WTC11 (cell line): ENCODE data around the gene BCL7A. TPM values are rescaled to one million over a fixed set of nuclear protein-coding genes. Genes with fewer than 3 reads are reported as not detected.
"Not testable (repeated sequence)": the region's sequence is repeated elsewhere in the genome, so short reads cannot be mapped to it uniquely, and the experiment has no call there.

Experiments used
- ATAC-seq: fragments of 200-7000 bp; cut with Tn5 transposase; 2 replicates; pipeline ENCODE4 v1.10.0; 2021; ENCODE audit warnings: mild to moderate bottlenecking, moderate library complexity
- CTCF ChIA-PET: fragments of 300-600 bp; sonication (Branson Sonifier 250); formaldehyde crosslinking; loops from one replicate; lab custom pipeline; 2021; ENCODE audit warnings: antibody characterized with exemption; lab: Charles Lee
- POLR2A ChIA-PET: fragments of 350-600 bp; sonication (Branson Sonifier 250); formaldehyde crosslinking; loops from one replicate; lab custom pipeline; 2021; ENCODE audit warnings: antibody characterized with exemption; lab: Charles Lee
- DNase-seq: peaks from one replicate; pipeline ENCODE4 v3.0.0; 2021; ENCODE audit warnings: low spot score
- H3K27ac Mint-ChIP-seq: 2 replicates; pipeline ENCODE4 v1.8.0; 2021; ENCODE audit warnings: mixed read lengths
- H3K27me3 Mint-ChIP-seq: 2 replicates; pipeline ENCODE4 v1.8.0; 2021; ENCODE audit warnings: low read depth, mild to moderate bottlenecking, moderate library complexity, mixed read lengths
- H3K36me3 Mint-ChIP-seq: 2 replicates; pipeline ENCODE4 v1.8.0; 2021; ENCODE audit warnings: mixed read lengths
- H3K4me1 Mint-ChIP-seq: 2 replicates; pipeline ENCODE4 v1.8.0; 2022; ENCODE audit warnings: mixed read lengths
- H3K4me3 Mint-ChIP-seq: 2 replicates; pipeline ENCODE4 v1.8.0; 2021; ENCODE audit warnings: mild to moderate bottlenecking, moderate library complexity, mixed read lengths
- H3K9me3 Mint-ChIP-seq: 2 replicates; pipeline ENCODE4 v1.8.0; 2021; ENCODE audit warnings: mixed read lengths
- ATF1 ChIP-seq: sonication (generic); formaldehyde crosslinking; IDR thresholded peaks from 2 replicates; pipeline ENCODE4 v1.8.1; 2023; ENCODE audit warnings: mild to moderate bottlenecking, moderate library complexity, missing genetic modification reagents
- ATF2 ChIP-seq: sonication (generic); formaldehyde crosslinking; IDR thresholded peaks from 2 replicates; pipeline ENCODE4 v1.8.1; 2022; ENCODE audit warnings: low read depth, missing genetic modification reagents, borderline replicate concordance
- CDX4 ChIP-seq: fragments of 250-450 bp; sonication (Bioruptor Pico); IDR thresholded peaks from 2 replicates; pipeline ENCODE4 v1.9.0; 2021; ENCODE audit warnings: moderate library complexity, mild to moderate bottlenecking, inconsistent platforms, borderline replicate concordance
- ERG ChIP-seq: fragments of 250-450 bp; sonication (Bioruptor Pico); IDR thresholded peaks from 2 replicates; pipeline ENCODE4 v1.8.0; 2021; ENCODE audit warnings: mild to moderate bottlenecking
- ETV6 ChIP-seq: sonication (generic); formaldehyde crosslinking; IDR thresholded peaks from 2 replicates; pipeline ENCODE4 v1.8.1; 2022; ENCODE audit warnings: mild to moderate bottlenecking, missing genetic modification reagents
- FOXK1 ChIP-seq: sonication (generic); formaldehyde crosslinking; IDR thresholded peaks from 2 replicates; pipeline ENCODE4 v1.8.0; 2022; ENCODE audit warnings: mild to moderate bottlenecking, moderate library complexity, missing genetic modification reagents
- GABPB1 ChIP-seq: sonication (generic); formaldehyde crosslinking; IDR thresholded peaks from 2 replicates; pipeline ENCODE4 v1.8.1; 2023; ENCODE audit warnings: mild to moderate bottlenecking, missing genetic modification reagents
- IRF2 ChIP-seq: sonication (generic); formaldehyde crosslinking; IDR thresholded peaks from 2 replicates; pipeline ENCODE4 v1.8.0; 2022; ENCODE audit warnings: low read depth, missing genetic modification reagents, borderline replicate concordance
- MAX ChIP-seq: sonication (generic); formaldehyde crosslinking; IDR thresholded peaks from 2 replicates; pipeline ENCODE4 v1.8.0; 2022; ENCODE audit warnings: mild to moderate bottlenecking, missing genetic modification reagents
- MLX ChIP-seq: sonication (generic); formaldehyde crosslinking; IDR thresholded peaks from 2 replicates; pipeline ENCODE4 v1.8.1; 2023; ENCODE audit warnings: mild to moderate bottlenecking, missing genetic modification reagents, moderate library complexity
- MXD4 ChIP-seq: fragments of 250-450 bp; sonication (Bioruptor Pico); IDR thresholded peaks from 2 replicates; pipeline ENCODE4 v1.8.0; 2021; ENCODE audit warnings: mild to moderate bottlenecking, moderate library complexity, borderline replicate concordance
- MYBL2 ChIP-seq: sonication (generic); formaldehyde crosslinking; IDR thresholded peaks from 2 replicates; pipeline ENCODE4 v1.8.1; 2023; ENCODE audit warnings: mild to moderate bottlenecking, moderate library complexity, missing genetic modification reagents
- NFE2L1 ChIP-seq: sonication (generic); formaldehyde crosslinking; IDR thresholded peaks from 2 replicates; pipeline ENCODE4 v1.8.1; 2023; ENCODE audit warnings: missing genetic modification reagents
- PRRX2 ChIP-seq: fragments of 250-450 bp; sonication (Bioruptor Pico); IDR thresholded peaks from 2 replicates; pipeline ENCODE4 v1.8.0; 2021; ENCODE audit warnings: mild to moderate bottlenecking
- RELA ChIP-seq: sonication (generic); formaldehyde crosslinking; IDR thresholded peaks from 2 replicates; pipeline ENCODE4 v1.8.1; 2022; ENCODE audit warnings: missing genetic modification reagents, mild to moderate bottlenecking, borderline replicate concordance
- SMAD3 ChIP-seq: sonication (generic); formaldehyde crosslinking; IDR thresholded peaks from 2 replicates; pipeline ENCODE4 v1.8.0; 2022; ENCODE audit warnings: missing genetic modification reagents, mild to moderate bottlenecking, borderline replicate concordance
- SMAD4 ChIP-seq: sonication (generic); formaldehyde crosslinking; IDR thresholded peaks from 2 replicates; pipeline ENCODE4 v1.8.0; 2022; ENCODE audit warnings: mild to moderate bottlenecking, missing genetic modification reagents
- TEAD1 ChIP-seq: sonication (generic); formaldehyde crosslinking; IDR thresholded peaks from 2 replicates; pipeline ENCODE4 v1.8.0; 2022; ENCODE audit warnings: mild to moderate bottlenecking, missing genetic modification reagents
- TEAD4 ChIP-seq: sonication (generic); formaldehyde crosslinking; IDR thresholded peaks from 2 replicates; pipeline ENCODE4 v1.8.0; 2022; ENCODE audit warnings: mild to moderate bottlenecking, missing genetic modification reagents
- ZNF121 ChIP-seq: sonication (generic); formaldehyde crosslinking; IDR thresholded peaks from 2 replicates; pipeline ENCODE4 v1.8.0; 2023; ENCODE audit warnings: missing genetic modification reagents
- ZNF263 ChIP-seq: sonication (generic); formaldehyde crosslinking; IDR thresholded peaks from 2 replicates; pipeline ENCODE4 v1.8.1; 2022; ENCODE audit warnings: low read depth, mild to moderate bottlenecking, moderate library complexity, missing genetic modification reagents
- ZNF281 ChIP-seq: sonication (generic); formaldehyde crosslinking; IDR thresholded peaks from 2 replicates; pipeline ENCODE4 v1.8.0; 2023; ENCODE audit warnings: mild to moderate bottlenecking, missing genetic modification reagents
- ZNF396 ChIP-seq: fragments of 250-450 bp; sonication (Bioruptor Pico); IDR thresholded peaks from 2 replicates; pipeline ENCODE4 v1.8.0; 2021; ENCODE audit warnings: mild to moderate bottlenecking, moderate library complexity, borderline replicate concordance
- total RNA-seq: library from RNA; stranded (reverse); gene quantifications from 3 replicates; pipeline ENCODE4 v1.2.3, GENCODE V29; 2021

BCL7A gene
- total RNA-seq, 1 experiment from 2014 or later, result 19.7 TPM

GRCh38 chr12:122054842-122055520, 33.3 kb downstream of the BCL7A start:
- POLR2A ChIA-PET, result interaction anchor here (1.3 kb wide), 1 partner anchor 56 kb away, joined by 3 read pairs; no protein-coding TSS in a partner anchor
- H3K27ac Mint-ChIP-seq, result 0 out of 2 replicates have a peak overlapping the region, but pooled peaks have one; percentile 76

GRCh38 chr12:122056406-122056805, 34.7 kb downstream of the BCL7A start:
- peak; percentile 45; the same call in 1 of the 2 replicates for TF ChIP-seq ZNF121 (CRISPR knock-in tag)
- TF ChIP-seq, all 79 proteins: peak for 1; not testable (repeated sequence) for 78
- DNase-seq, H3K27me3 Mint-ChIP-seq, ATAC-seq, H3K4me3 Mint-ChIP-seq, POLR2A ChIA-PET, H3K9me3 Mint-ChIP-seq, H3K27ac Mint-ChIP-seq, H3K4me1 Mint-ChIP-seq: not testable (repeated sequence)
- peaks cover 28% of the 10 kb centered on the region for H3K36me3 Mint-ChIP-seq
- CTCF ChIA-PET, result interaction anchor here (0.6 to 3.2 kb wide), 2 partner anchors 66 to 135 kb away, joined by 5 to 48 read pairs; no protein-coding TSS in a partner anchor

More at GRCh38 chr12:122054842-122055520, 33.3 kb downstream of the BCL7A start:
- no peaks in the 10 kb centered on the region for H3K27me3 Mint-ChIP-seq
- DNase-seq (no peak), ATAC-seq (no peak)
- no peaks in the 10 kb centered on the region for H3K9me3 Mint-ChIP-seq
- H3K36me3 Mint-ChIP-seq, result peaks cover 28% of the 10 kb centered on the region
- peaks cover 8% of the 10 kb centered on the region; the same call in 1 of the 2 replicates for H3K4me1 Mint-ChIP-seq
- H3K4me3 Mint-ChIP-seq, result no peak overlapping the region
- no peak for TF ChIP-seq ETV6 (CRISPR knock-in tag)
- no peak for TF ChIP-seq NFE2L1 (CRISPR knock-in tag)
- TF ChIP-seq ATF1 (CRISPR knock-in tag), result no peak
- no peak for TF ChIP-seq FOXK1 (CRISPR knock-in tag)
- TF ChIP-seq RELA, result no peak
- no peak for TF ChIP-seq GABPB1 (CRISPR knock-in tag)
- TF ChIP-seq SMAD4, result no peak
- no peak for TF ChIP-seq ZNF396 (CRISPR knock-in tag)
- TF ChIP-seq PRRX2 (CRISPR knock-in tag), result no peak
- no peak for TF ChIP-seq ZNF121 (CRISPR knock-in tag)
- TF ChIP-seq CDX4, result no peak
- no peak for TF ChIP-seq MXD4 (CRISPR knock-in tag)
- no peak for TF ChIP-seq ATF2 (CRISPR knock-in tag)
- no peak for TF ChIP-seq SMAD3 (CRISPR knock-in tag)
- no peak for TF ChIP-seq TEAD1 (CRISPR knock-in tag)
- no peak for TF ChIP-seq TEAD4
- TF ChIP-seq MAX (CRISPR knock-in tag), result no peak
- no peak for TF ChIP-seq MYBL2
- TF ChIP-seq IRF2 (CRISPR knock-in tag), result no peak
- TF ChIP-seq, all 79 proteins: peak for 0
- CTCF ChIA-PET, result interaction anchor here (0.5 to 3.2 kb wide), 38 partner anchors 8 to 260 kb away, joined by 3 to 48 read pairs (median 4); partner anchors contain the start of genes B3GNT4, BCL7A, CFAP251 and LRRC43

GRCh38 chr12:122057007-122057735, 35.5 kb downstream of the BCL7A start:
- Mint-ChIP-seq H3K4me3 (no peak overlapping the region), H3K4me1 (peaks cover 10% of the 10 kb centered on the region; the same call in 1 of the 2 replicates), H3K36me3 (peaks cover 32% of the 10 kb centered on the region), H3K27me3 (no peaks in the 10 kb centered on the region), H3K27ac (no peak overlapping the region), H3K9me3 (no peaks in the 10 kb centered on the region)
- POLR2A ChIA-PET, result no interaction called here
- no peak for ATAC-seq
- CTCF ChIA-PET, result no interaction called here
- no peak for DNase-seq
- TF ChIP-seq ZNF281 (CRISPR knock-in tag) (no peak), ZNF263 (CRISPR knock-in tag) (no peak), MLX (CRISPR knock-in tag) (no peak), ERG (no peak)
